ENCODE measurements around the gene CDADC1.

- TF ChIP-seq EP300 (IDR thresholded peaks at IDR 0.05; ENCODE audit: borderline replicate concordance in 1 of 2, control insufficient read depth in 1 of 2, low read depth in 2 of 2, low read length in 2 of 2) (no peak), CHD1 (IDR thresholded peaks at IDR 0.05; ENCODE audit: low read depth, low read length) (no peak), EZH2 (IDR thresholded peaks at IDR 0.05; ENCODE audit: borderline replicate concordance, control insufficient read depth, low read depth, low read length) (no peak), SMARCA5 (IDR thresholded peaks at IDR 0.05) (no peak), ATF3 (IDR thresholded peaks at IDR 0.05; ENCODE audit: borderline replicate concordance, extremely low read depth, low read depth, low read length) (no peak), POLR2A (IDR thresholded peaks at IDR 0.05; ENCODE audit: low read depth, low read length) (no peak), FOXM1 (IDR thresholded peaks at IDR 0.05; ENCODE audit: low read depth, low read length) (no peak), SIN3A (IDR thresholded peaks at IDR 0.05; ENCODE audit: low read depth, low read length) (no peak)
Observed at GRCh38 chr13:49225223-49226042, 22.3 kb upstream of the CDADC1 start.

Measured in GM12878 (cell line).